HG02798 (cell line): ENCODE results near the gene DENND2C.
A peak's percentile ranks its signal among the peaks of the same experiment; 100 is the strongest.
"Not testable (repeated sequence)": the region's sequence is repeated elsewhere in the genome, so short reads cannot be mapped to it uniquely, and the experiment has no call there.

ENCODE experiments used
- ATAC-seq: cut with Tn5 transposase; IDR thresholded peaks from one replicate; pipeline ENCODE4 v1.9.1; 2021; ENCODE audit warnings: mild to moderate bottlenecking; ENCODE audit not compliant: unreplicated experiment, poor library complexity

Gene DENND2C

GRCh38 chr1:114610546-114611245, 59.2 kb downstream of the DENND2C start:
- no peak for ATAC-seq

- no peak for ATAC-seq
These were observed 60.0 kb downstream of the DENND2C start for GRCh38 chr1:114609826-114610225.

DNA sequence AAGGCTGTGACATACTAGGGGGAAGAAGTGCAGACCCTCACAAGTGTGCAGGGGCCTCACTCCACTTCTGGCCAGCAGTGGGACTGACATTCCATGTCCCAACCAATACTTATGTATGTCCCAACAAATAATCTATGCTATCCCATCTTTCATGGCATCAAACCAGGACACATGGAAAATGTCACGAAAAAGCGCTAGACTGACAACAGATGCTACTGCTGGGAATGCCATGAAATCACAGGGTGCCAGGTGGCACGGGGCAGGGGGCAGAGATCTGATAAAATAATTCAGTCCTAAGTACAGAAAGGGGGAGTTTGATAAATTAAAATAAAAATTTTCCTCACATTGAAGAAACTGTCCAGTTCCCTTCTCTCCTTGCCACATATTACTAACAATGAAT, 60.8 kb downstream of the DENND2C start:
- no peak for ATAC-seq

DNA sequence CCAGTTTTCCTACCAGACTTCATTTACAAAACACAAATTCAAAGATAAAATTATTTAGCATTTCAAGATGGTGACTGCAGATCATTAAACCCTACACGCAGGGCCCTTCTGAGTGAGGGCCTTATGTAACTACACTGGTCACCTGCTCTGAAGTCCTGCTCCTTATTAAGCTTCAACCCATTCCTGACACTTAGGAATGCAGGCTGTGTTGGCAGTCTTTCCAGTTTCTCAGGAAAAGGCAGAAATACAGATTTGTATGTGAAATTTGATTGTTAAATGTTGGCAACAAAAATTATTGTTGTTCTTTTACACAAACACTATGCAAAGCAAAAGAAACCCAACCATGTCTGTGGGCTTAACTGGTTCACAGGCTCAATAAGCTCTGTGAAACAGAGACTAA, 62.6 kb downstream of the DENND2C start:
- ATAC-seq = no peak

DNA sequence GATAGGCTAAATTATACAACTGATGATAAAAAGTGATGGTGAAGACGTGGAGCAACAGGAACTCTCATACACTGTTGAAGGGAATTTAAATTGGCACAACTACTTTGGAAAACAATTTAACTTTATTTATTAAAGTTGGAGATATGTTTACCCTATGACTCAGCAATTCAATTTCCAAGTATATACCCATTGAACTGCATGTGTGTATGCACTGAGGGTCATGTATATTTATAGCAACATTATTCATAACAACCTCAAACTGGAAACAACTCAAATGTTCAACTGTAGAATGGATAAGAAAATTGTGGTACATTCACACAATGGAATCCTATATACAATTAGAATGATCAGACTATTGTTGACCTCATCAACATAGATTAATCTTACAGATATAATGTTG, 71.9 kb downstream of the DENND2C start:
- no peak for ATAC-seq

- ATAC-seq = no peak
These were observed 74.2 kb downstream of the DENND2C start for GRCh38 chr1:114595602-114596001.

- ATAC-seq = no peak
These were observed 75.8 kb downstream of the DENND2C start for GRCh38 chr1:114594046-114594445.

DNA sequence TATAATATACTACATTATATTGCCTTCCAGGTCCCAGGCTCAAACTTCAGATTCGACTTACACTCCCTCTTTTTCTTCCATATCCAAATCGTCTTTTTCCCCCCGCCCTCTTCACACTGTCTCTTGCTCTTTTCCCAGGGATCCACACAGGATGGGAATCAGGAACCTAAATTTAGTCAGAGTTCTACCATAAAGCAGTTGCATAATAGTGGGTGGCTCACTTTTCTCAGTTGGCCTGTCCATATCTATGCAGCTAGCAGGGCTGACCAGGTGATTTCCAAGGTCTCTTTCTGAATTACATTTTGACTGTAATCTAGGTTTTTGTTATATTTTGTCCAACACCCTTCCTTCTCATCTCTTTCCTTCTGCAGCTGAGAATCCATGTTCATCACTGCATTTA, 80.7 kb downstream of the DENND2C start:
- no peak for ATAC-seq

- no peak for ATAC-seq
These were observed 81.6 kb downstream of the DENND2C start for GRCh38 chr1:114588196-114588689.

DNA sequence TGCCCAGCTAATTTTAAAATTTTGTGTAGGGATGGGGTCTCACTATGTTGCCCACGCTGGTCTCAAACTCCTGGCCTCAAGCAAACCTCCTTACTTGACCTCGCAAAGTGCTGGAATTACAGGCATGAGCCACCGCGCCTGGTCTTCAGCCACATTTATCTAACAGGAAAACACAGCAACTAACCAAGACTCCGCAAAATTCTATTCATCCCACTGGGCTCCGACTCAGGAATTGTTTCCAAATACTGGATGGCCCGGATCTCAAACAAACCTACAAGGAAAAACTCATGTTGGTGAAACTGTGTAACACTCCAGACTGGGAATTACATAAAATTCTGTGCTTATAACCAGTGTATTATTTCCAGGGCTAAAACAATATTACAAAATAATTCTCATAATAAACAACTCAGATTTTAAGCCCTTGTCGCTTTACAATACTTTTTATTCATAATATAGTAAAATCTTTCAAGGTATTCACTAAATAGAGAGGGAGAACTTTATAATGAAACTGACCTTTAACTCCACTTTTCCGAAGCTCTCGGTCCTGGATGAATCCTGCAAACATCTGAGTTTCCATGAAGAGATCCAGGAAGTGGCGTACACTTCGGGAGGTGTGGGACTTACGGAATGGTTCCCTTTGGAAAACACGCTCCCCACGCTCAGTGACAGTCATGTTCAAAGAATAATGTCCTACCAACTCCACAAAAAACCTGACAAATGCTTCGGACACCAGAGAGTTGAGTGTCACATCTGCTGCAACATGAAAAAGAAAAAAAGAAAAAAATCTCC, 82.5 kb downstream of the DENND2C start:
- ATAC-seq = no peak

DNA sequence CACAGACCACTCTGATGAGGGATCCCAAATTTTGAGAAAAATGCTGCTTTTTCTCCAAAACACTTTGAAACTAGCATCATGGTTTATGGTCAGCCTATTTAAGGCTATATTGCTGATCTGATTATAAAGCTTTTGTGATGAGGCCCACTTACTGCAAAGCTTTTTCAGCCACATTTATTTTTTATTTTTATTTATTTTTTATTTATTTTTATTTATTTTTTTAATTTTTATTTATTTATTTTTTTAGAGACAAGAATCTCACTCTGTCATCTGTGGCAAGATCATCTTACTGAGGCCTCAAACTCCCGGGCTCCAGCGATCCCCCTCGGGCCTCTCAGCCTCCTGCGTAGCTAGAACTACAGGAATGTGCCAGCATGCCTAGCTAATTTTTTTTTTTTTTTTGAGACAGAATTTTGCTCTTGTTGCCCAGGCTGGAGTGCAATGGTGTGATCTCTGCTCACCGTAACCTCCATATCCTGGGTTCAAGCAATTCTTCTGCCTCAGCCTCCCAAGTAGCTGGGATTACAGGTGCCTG, 83.3 kb downstream of the DENND2C start:
- no peak for ATAC-seq

DNA sequence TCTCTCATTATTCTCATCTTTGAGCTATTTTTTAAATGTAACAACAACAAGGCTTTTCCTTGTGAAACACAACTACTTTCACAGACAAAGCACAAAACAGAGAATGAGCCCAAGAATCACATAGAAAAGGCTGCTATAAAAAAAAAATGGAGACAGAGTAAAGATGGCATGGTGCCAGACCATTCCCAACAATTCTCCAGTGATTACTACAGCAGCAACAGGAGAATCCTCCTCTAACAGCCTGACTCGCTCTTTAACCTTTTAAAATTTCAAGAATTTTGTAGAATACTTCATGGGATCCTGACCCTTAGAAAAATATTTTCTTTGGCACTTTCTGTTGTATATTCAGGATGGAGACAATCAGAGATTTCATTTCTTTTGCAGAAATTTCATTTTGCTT, 84.6 kb downstream of the DENND2C start:
- no peak for ATAC-seq

DNA sequence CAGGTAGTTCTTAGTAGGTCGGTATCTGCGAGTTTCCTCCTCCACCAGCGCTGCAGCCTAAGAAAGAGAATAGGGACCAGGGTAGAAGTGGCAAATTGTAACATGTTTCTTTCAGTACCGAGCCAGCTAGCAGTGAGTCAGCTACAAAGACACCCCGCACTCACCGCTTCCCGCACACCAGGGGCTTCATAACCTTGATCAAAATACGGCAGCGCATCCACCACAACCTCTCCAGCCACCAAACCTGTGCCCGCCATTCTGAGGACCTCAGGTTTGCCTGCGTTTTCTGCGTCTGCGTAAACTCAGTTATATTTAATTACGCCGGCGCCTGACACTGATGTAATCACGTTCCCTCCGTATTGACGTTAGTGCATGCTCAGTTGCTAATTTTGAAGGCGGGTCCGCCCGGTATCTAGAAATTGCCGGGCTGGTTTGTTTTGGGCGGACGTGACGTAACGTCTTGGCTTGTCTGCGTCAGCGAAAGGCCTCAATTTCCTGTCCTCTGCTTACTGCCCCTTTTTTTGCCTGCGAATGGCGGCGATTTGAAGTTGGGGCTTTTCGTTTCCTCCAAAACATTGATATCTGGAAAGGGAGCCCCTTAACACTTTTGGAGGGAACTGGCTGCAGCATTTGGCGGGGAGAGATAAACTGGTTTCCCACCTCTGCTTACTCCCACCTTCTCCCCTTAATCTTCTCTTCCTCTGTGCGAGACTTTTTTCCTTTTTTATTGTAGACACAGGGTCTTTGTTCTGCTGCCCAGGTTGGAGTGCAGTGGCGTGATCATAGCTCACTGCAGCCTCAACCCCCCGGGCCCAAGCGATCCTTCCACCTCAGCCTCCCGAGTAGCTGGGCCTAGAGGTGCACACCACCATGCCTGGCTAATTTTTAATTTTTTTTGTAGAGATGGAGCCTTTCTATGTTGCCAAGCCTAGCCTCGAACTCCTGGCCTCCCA, 88.2 kb downstream of the DENND2C start, which contains the start of gene BCAS2:
Gene BCAS2 (minus strand): TSS at position 281 of the 953 bp plus-strand sequence. CDS start 24 bp downstream, at position 257.
- peak; percentile 100 for ATAC-seq

DNA sequence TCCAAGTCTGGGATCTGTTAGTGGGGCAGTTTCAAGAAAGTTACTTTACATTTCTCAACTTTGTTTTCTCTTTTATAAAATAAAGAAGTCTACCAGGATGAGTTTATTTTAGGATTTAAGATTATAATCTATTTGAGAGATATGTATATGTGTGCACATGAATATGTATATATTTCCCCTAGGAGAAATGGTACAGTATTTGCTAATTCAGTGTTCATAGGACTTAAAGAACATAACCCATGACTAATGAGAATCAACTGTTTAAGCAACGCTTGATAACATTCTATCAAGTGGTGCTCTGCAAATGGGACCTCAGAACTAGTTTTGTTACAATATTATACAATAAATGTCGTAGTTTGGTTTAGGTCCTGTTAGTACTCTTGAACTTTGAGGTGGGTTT, 95.5 kb downstream of the DENND2C start:
- no peak for ATAC-seq

DNA sequence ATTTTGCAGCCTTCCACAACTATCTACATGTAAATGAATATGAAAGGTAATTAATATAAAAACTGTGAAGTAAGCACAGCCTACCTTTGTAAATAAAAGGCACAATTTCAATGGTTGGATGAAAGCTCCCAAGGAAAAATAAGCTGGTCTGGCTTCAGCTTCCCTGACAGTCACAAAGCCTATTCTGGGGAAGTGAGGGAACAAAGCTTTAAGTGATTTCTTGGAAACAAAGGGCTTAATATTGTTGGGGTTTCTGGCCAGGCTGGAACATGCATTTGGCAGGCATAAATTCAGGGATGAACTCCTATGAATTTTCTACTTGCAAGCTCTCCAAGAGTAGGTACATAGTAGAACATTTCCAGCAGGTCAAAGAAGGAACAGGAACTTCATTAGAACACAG, 105.7 kb downstream of the DENND2C start:
- no peak for ATAC-seq

GRCh38 chr1:114562978-114563510, 106.8 kb downstream of the DENND2C start:
- not testable (repeated sequence) for ATAC-seq

- ATAC-seq = peak; percentile 42
These were observed 108.5 kb downstream of the DENND2C start for GRCh38 chr1:114561333-114561732.

- no peak for ATAC-seq
These were observed 110.5 kb downstream of the DENND2C start for GRCh38 chr1:114559356-114559755.

DNA sequence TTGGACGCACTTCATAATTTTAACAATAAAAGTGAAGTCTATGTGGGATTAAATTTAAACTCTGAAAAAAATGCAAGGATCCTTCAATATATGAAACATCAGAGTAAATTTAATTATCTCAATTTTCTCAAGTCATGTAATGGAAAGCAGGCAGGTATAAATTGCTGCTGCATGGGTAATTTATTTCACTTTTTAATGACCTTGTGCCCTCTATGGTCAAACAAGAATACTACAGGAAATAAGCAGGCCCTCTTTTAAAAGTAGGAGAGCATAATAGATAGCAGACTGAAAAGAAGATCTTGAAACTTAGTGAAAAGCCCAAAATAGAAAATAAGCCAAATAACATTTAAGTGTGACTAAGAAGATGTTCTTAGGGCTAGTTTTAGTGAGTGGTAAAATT, 111.3 kb downstream of the DENND2C start:
- ATAC-seq = no peak

GRCh38 chr1:114554577-114554976, 115.3 kb downstream of the DENND2C start:
- ATAC-seq = no peak
